ENCODE measurements around the gene KIRREL2.
"Not testable (repeated sequence)": the region's sequence is repeated elsewhere in the genome, so short reads cannot be mapped to it uniquely, and the experiment has no call there.

DNA sequence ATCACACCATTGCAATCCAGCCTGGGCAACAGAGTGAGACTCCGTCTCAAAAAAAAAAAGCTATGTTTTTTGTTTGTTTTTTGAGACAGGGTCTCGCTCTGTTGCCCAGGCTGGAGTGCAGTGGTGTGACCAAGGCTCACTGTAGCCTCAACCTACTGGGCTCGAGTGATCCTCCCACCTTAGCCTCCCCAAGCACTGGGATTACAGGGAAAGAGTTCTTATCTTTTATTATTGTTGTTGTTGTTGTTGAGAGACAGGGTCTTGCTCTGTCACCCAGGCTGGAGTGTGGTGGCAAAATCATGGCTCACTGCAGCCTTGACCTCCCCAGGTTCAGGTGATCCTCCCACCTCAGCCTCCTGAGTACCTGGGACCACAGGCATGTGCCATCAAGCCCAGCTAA is 35.1 kb downstream of the KIRREL2 start:
- TF ChIP-seq, protein P1, sequence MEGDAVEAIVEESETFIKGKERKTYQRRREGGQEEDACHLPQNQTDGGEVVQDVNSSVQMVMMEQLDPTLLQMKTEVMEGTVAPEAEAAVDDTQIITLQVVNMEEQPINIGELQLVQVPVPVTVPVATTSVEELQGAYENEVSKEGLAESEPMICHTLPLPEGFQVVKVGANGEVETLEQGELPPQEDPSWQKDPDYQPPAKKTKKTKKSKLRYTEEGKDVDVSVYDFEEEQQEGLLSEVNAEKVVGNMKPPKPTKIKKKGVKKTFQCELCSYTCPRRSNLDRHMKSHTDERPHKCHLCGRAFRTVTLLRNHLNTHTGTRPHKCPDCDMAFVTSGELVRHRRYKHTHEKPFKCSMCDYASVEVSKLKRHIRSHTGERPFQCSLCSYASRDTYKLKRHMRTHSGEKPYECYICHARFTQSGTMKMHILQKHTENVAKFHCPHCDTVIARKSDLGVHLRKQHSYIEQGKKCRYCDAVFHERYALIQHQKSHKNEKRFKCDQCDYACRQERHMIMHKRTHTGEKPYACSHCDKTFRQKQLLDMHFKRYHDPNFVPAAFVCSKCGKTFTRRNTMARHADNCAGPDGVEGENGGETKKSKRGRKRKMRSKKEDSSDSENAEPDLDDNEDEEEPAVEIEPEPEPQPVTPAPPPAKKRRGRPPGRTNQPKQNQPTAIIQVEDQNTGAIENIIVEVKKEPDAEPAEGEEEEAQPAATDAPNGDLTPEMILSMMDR (IDR thresholded peaks at IDR 0.05), result not testable (repeated sequence)
- TF ChIP-seq POLR2A (IDR thresholded peaks at IDR 0.05), result not testable (repeated sequence)

Measured in testis (tissue), 2 donors.